NCI-H774 (cell line): ENCODE data around the gene LRP5.

Experiments used
- DNase-seq: peaks from one replicate; lab custom pipeline; 2025; lab: John Stamatoyannopoulos, UW

The LRP5 gene

GRCh38 chr11:68309621-68310185, 2.7 kb upstream of the LRP5 start:
- no peak for DNase-seq

DNA sequence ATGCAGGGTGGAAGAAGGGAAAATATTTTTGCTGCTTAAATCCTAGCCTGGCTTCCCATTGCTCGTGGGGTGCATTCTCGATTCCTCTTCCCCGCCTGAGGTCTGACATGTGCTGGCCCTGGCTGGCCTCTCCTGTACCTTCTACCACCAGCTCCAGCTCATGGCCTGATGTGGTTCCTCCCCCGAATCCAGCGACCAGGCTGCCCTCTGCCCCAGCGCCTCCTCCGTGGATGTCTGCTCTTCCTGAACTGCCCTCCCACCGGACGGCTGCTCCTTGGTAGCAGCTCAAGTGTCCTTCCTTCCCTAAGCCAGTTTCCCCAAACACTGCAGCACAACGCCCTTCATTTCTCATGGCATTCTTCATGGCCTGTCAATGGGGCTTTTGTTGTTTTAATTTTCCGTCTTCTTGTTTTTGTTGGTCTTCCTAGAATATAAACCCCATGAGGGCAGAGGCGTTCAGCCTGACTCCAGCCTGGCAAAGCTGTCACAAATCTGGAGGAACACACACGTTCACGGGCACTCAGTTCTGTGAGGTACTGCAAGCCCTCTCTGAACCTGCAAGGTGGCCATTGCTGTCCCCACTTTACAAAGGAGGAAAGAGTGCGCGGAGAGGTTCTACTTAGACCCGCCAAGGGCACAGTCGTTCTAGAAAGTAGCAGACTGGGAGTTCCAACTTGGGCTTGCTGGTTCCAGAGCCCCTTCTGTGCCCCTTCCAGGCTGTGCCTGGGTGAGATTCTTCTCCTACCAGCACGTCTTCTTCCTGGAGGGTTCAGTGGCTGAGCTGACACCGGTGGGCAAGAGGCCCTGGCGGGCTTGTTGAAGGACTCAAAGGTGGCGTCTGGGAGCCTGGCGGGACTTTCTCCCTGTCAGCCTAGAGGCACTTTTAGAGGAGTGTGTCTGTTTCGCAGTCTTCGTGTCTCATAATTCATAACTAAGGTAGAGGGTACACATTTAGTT, 953 bp upstream of the LRP5 start:
- no peak for DNase-seq

GRCh38 chr11:68312780-68313573, 586 bp downstream of the LRP5 start:
- no peak for DNase-seq

- DNase-seq: no peak
Measured at GRCh38 chr11:68313574-68314202, 1.3 kb downstream of the LRP5 start.

DNA sequence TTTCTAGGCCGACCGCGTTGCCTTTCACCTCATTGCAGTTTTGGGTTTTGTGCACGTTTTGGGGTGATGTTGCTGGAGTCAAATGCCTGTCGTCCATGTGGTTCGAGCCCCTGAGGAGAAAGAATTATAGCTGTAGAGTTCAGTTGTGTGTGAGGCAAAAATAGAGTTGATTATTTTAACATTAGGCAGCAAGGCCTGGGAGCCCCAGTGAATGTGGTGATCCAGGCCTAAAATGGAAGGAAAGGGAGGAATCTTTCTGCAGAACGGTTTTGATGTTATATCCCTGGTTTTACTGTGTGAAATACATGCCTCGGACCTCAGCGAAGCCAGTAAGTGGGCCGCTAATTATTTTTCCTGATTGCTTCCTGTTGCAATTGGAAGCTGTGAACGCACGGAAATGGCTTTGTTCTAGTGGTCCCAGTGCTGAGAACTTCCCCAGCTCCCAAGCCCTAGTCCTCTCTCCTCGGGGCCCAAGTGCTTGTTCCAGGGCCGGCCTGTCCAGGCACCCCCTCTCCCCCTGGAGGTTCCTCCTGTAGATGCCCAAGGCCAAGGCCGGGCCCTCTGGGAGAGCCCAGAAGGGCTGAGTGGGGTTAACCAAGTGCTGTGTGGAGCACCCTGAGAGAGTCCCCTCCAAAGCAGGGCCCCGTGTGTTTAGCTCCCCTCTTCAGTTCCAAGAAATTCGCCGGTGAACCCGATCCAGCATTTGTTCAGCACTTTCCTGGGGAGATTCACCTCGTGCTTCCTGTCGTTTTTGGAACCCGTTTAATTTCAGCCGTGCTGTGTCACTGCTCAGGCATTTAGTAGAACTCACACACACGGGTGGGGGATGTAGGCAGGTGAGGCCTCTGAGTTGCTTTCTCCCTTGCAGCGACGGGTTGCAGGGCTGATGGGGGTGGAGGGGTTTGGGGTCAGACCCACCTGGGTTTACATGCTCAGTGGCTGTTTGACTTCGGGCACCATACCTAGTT, 2.1 kb downstream of the LRP5 start:
- DNase-seq: no peak

- no peak for DNase-seq
Measured at GRCh38 chr11:68315171-68315920, 3.0 kb downstream of the LRP5 start.

DNA sequence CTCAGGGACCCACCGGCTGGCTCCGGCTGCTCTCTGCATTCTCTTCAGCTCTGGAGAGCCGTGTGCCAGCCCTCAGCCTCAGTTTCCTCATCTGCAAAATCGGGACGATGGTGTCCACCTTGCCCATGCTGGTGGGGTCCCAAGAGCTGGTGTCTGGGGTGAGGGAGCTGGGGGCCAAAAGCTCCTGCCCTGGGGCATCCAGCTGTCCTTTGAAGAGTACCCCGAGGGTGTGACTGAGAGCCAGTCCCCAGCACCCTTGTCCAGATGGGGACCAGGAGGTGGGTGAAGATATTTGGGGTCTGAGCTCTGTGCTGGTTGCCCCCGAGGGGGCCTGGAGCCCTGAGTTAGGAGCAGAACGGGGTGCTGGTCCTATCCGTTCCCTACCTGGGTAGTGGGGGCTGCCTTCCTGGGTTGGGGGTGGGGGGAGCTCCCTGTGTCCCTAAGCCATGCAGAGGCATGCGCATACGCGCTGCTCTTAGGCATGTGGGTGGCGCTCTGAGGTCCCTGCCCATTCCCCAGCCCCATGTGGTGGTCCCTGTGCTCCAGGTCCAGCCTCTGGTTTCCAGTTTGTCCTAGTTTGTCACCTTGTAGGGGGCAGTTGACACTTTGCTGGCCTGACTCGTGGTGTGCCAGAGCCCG, 4.9 kb downstream of the LRP5 start:
- no peak for DNase-seq

DNA sequence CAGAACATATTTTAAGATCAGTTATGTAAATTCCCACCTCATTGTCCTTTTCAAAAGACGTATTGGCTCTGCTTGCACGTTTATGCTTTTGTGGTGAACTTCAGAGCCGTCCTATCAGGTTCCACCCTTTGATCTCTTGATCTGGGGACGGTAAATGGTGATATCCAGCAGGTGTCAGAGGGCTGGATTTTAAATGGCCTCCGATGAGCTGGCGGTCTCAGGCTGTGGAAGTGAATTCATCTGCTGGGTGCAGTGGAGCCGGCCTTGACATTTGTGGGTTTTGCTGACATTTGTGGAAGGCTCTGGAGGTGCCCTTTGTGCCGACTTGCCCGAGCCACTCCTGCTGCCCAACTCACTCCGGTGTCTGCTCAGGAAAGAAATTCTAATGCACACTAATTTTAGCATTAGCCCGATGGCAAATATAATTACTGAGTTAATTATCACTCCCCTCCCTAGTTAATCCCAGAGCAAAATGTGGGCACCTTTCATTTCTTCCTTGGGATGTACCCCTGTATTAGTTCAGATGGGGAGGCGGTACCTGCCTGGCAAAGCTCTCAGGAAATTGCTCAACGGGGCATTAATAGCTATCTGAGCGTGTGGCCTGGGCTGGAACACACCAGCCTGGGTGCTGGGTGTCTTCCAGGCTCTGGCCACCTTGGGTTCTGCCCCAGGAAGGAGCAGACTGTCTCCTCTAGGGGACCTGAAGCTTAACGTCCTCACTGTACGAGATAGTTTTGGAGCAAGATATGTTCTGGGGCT, 9.1 kb downstream of the LRP5 start:
- no peak for DNase-seq

DNA sequence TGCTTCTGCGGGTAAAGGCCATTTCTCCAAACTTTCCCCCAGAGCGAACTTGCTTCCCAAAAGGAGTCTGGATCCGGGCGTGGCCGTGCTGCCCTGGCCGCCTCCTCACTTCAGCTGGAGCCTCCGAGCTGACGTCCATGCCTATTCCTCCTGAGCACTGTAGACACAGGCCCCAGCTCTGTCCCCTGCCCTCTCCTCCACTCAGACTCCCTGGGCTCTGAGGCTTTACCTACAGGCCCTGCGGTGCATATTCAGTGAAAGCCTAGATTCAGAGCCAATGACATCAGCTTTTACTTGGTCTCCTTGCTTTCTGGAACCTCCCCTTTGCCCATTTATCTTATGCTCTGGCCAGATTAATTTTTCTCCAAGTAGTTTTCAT, 9.7 kb downstream of the LRP5 start:
- DNase-seq: no peak

DNA sequence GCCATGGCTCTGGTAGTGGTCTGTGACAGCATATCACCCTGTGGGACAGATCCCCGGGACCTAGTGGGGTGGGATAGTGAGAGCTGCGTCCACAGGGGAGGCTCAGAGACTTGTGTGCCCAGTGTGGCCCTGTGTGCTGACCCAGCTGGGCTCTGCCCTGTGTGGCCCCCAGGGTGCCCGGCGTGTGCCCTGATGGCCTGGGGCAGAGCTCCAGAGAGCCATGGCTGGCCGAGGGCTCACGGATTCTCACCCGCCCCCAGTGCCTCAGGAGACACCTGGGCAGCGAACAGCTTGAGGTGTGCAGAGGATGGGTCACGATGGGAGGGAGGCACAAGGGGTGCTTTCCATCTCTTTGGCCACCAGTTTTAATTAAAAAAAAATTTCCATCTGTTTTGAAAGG, 11.8 kb downstream of the LRP5 start:
- DNase-seq: no peak

DNA sequence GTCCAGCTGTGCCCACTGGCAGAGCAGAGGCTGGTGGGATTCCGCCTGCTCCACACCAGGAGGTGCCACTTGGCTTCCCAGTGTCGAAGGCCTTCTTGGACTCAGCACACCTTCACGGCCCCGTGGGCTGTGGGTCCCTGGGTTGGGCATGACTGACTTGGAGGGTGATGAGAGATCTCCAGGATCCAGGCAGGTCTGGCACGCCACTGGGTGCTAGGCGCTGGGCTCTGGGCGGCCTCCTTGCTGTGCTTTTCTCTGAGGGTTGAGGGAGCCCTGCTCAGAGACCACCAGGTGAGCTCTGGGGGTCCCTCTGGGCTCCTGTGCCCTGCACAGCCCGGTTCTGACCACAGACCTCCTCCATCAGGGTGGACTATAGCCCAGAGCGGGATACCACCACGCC, 12.3 kb downstream of the LRP5 start:
- DNase-seq: no peak

DNA sequence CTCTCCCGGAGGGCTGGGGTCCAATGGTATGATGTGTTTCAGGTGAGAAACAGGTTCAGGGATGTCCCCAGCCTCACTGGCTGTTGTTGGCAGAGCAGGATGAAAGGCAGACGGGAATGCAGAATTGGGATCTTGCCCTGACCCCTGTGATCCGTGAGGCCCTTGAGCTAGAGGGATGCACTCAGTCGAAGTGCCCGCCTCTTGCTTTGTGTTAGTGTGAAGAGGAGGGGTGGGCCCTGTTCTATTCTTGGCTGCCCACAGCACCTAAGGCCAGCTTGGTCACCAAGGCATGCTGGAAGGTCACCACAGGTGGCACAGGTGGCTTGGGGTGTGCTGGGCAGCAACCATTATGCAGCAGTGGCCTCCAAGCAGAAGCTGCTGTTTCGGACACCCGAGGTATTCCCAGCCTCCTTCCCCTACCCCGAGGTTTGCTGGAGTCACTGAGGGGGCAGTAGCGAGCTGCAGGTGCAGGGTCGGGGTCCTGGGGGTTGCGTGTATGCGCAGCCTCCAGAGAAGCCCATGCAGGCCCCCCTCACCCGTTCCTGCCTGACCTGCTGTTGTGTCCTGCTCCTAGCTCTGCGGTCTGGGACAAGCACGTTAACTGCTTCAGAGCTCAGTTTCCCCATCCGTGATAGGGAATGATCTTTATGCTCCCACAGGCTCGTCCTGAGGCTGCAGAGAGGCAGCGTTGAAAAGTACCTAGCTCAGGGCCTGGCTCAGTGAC, 13.0 kb downstream of the LRP5 start:
- no peak for DNase-seq

DNA sequence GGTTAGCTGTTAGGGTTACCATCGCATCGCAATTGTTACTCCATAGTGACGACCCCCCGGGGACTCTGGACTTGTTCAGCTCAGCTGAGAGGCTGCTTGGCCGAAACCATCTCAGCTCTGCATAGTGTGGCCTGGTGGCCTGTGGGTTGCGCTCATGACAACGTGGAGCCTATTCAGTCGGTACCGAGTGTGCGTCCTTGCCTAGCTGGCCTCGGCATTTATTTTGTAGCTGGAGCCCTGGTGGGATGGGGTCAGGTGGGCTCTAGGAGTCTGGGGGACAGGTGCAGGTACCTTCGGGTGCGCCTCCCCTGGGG, 13.5 kb downstream of the LRP5 start:
- no peak for DNase-seq

GRCh38 chr11:68326334-68327215, 14.2 kb downstream of the LRP5 start:
- DNase-seq: no peak

GRCh38 chr11:68327586-68328370, 15.4 kb downstream of the LRP5 start:
- DNase-seq: no peak

GRCh38 chr11:68328374-68329091, 16.1 kb downstream of the LRP5 start:
- no peak for DNase-seq
